HTR-8/SVneo (cell line): ENCODE data around the gene WIPF2.

Experiments used
- DNase-seq: peaks from one replicate; pipeline ENCODE4 v3.0.0; 2011; ENCODE audit warnings: low spot score, mixed read lengths; ENCODE audit not compliant: insufficient read length
- FAIRE-seq: peaks from 2 replicates; lab custom pipeline; 2011; peaks lifted over from hg19 to GRCh38; lab: Jason Lieb, UNC

The WIPF2 gene

DNA sequence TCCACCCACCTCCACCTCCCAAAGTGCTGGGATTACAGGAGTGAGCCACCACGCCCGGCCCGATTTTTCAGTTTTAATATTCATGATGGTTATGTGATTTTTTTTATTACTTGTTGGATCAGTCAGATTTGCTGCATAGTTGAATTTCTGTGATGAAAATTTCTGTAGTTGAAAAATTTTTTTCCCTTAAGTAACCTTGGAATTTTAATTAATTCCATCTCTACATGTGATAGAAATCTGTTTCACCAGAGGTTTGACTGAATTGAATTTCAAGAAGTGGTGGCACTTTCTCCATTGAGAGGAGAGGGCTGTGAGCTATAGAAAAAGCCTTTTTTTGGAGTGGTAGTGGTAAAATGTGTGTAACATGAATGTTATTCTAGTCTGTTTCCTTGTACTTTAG, 24.7 kb downstream of the WIPF2 start:
- DNase-seq (no peak), FAIRE-seq (no peak)

DNA sequence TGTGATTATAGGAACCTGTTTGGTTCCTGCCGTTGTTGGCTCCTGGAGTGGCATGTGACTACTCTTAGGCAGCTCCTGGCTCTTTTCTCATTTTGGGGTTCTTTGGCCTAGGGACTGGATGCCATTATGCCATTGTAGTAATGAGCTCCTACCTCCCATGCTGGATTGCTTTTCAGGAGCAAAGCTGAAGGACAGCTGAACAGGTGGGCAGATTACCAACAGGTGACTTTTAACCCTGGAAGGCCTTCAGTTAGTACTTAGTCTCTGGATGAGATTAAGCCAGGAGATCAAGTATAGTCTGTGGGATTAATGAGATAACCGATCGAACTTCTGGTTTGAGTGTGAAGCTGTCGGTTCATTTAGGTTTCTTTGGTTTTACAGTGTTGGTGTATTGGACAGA, 25.2 kb downstream of the WIPF2 start:
- FAIRE-seq (no peak), DNase-seq (no peak)

DNA sequence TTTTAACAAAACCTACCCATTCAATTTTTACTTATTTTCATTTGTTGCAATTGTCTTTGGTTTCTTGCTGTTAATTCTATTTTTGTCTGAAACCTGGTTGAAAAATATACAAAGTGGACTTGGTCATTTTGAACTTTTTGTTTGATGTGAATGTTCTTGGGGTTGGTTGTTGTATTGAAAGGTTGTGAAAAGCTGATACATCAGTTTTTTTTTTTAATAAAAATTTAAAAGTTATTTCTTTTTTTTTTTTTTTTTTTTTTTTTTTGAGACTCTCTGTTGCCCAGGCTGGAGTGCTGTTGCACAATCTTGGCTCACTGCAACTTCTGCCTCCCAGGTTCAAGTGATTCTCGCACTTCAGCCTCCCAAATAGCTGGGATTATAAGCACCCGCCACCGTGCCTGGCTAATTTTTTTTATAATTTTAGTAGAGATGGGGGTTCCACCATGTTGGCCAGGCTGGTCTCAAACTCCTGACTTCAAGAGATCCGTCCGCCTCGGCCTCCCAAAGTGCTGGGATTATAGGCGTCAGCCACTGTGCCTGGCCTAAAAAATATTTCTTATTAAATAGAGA, 28.9 kb downstream of the WIPF2 start:
- FAIRE-seq (no peak), DNase-seq (no peak)

DNA sequence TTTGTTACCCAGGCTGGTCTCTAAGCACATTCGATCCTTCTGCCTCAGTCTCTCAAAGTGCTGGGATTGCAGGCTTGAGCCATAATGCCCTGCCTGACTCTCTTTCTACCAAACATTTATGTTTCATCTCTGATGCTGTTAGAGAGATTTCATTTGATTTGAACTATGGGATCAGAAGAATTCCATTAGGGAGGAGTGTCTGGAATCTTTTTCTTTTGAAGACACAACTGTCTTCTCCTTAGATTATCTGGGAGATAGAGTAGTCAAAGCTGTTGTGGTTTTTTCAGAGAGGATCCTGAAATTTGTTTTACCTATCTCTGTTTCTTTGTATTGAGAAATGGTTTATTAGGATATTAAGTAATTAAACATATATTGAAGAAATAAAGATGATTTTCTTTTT, 29.4 kb downstream of the WIPF2 start:
- DNase-seq (no peak), FAIRE-seq (no peak)

DNA sequence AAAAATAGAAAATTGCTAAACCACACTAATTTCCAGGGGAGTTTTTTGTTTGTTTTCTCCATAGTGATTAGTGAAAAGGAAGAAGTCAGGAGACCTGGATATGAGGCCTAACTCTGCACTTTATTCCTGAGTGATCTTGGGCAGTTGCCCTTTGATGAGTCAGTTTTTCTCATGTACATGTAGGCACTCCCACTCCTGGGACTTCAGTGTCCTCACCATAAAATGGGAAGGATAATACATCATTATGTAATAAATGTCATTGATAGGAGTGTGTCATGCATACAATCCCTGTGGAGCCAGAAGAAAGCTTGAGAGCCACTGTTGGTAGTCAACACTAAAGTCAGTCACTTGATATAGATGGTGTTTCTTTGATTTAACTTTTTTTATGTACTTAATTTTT, 32.5 kb downstream of the WIPF2 start:
- DNase-seq (peak; percentile 83), FAIRE-seq (no peak)

DNA sequence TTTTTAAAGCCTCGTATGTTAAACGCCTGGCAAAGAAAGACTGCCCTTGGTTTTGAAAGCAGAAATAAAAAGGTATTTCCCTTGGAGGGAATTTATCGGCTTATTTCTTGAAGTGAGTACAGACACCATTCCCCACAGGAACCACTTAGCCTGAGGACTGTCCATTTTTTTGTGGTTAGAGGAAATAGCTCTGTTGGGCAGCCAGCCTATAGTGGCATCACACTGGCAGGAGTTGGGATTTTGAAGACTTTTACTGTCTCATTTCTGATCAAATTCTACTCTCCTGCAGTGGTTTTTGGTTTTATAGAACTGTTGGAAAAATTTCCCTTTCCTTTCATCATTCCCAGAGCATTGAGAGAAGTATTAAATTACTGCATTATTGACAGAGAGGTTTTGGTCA, 34.5 kb downstream of the WIPF2 start:
- DNase-seq: no peak
- FAIRE-seq: no peak

DNA sequence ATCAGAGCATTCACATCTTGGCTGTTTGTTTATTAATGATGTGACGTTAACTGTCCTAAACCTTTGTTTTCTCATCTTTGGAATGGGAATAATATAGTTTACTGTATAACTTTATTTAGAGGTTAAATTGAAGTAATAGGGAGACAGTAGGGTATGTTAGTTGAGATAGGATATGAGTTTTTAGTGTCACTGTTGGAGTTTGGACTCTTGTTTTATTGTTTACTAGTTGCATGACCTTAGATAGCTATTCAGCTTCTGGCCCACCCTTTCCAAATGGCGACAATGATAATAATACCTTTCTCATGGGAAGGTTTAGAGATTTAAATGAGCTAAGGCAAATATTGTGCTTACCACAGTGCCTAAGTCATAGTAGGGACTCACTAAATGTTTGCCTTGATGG, 40.4 kb downstream of the WIPF2 start:
- no peak for FAIRE-seq
- no peak for DNase-seq

DNA sequence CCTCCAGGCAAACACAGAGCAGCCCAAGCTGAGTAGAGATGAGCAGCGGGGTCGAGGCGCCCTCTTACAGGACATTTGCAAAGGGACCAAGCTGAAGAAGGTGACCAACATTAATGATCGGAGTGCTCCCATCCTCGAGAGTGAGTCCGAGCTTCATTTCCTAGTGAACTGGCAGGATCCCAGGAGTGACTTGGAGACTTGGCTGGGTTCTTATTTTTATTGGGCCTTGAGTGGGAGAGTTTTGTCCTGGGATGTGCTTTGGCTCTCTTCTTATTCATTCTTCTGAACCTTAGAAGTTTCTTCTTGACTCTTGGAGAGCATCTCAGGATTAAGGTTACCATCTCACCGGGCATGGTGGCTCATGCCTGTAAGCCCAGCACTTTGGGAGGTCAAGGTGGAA, 41.4 kb downstream of the WIPF2 start:
- FAIRE-seq (no peak), DNase-seq (no peak)

DNA sequence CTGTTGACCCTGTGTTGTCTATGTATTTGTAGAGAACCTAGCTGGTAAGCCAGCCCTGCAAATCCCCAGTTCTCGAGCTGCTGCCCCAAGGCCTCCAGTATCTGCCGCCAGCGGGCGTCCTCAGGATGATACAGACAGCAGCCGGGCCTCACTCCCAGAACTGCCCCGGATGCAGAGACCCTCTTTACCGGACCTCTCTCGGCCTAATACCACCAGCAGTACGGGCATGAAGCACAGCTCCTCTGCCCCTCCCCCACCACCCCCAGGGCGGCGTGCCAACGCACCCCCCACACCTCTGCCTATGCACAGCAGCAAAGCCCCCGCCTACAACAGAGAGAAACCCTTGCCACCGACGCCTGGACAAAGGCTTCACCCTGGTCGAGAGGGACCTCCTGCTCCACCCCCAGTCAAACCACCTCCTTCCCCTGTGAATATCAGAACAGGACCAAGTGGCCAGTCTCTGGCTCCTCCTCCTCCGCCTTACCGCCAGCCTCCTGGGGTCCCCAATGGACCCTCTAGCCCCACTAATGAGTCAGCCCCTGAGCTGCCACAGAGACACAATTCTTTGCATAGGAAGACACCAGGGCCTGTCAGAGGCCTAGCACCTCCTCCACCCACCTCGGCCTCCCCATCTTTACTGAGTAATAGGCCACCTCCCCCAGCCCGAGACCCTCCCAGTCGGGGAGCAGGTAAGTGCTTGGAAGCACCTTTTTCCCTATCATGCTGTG, 45.5 kb downstream of the WIPF2 start:
- DNase-seq (no peak), FAIRE-seq (no peak)

DNA sequence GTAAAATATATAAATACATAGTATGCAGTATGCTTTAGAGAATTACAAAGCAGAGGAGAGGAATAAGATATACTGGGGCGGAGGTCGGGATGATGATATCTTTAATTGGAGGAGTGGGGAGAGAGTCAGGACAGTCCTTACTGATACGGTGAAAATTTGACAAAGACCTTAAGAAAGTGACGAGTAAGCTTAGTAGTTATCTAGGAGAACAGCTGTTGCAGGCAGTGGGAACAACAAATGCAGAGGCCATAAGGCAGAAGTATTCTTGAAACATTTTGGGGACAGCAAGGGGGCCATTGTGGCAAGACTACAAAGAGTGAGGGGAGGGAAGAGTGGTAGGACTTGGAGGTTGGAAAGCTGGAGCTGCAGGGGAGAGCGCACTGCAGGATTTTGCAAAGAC, 46.2 kb downstream of the WIPF2 start:
- FAIRE-seq (no peak), DNase-seq (no peak)

DNA sequence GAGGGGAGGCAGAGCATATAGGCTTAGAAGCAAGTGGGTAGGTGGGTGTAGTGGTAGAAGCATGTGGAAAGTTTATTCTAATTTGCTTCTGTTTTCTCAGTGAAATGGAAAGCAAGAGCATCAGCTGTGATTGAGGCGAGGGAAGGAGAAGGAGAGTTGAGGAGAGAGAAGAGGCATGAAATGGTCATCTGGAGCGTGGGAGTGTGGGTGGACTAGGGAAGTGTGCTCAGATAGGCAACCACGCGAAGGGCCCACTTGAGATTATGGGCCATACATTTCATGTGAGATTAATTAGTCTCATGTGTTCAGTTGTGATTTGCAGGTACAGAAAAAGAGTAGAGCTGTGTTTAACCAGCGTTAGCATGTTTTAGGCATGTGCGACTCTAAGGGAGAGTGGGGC, 47.8 kb downstream of the WIPF2 start:
- FAIRE-seq (peak; percentile 71), DNase-seq (no peak)

DNA sequence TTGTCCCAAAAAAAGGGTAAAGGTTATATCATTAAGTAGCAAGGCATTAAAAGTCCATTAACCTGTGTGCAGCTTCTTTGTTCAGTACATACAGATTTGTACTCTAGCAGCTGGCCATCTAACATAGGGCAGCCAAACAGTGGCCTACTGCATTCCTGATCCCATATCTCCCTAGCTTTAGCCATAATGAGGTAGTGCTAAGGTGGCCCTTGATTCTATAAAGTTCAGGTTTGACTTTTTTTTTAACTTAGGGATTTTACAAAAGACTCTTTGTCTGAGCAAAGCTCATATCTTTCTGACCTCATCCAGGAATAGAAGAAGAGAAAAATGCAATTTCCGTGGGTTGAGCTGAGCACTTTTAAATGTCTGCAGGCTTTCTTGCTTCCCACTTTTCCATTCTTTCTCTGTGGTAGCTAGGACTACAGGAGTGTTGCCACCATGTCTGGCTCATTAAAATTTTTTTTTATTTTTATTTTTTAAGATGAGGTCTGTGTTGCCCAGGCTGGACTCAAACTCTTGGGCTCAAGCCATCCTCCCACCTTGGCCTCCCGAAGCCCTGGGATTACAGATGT, 49.1 kb downstream of the WIPF2 start:
- no peak for FAIRE-seq
- DNase-seq: no peak

DNA sequence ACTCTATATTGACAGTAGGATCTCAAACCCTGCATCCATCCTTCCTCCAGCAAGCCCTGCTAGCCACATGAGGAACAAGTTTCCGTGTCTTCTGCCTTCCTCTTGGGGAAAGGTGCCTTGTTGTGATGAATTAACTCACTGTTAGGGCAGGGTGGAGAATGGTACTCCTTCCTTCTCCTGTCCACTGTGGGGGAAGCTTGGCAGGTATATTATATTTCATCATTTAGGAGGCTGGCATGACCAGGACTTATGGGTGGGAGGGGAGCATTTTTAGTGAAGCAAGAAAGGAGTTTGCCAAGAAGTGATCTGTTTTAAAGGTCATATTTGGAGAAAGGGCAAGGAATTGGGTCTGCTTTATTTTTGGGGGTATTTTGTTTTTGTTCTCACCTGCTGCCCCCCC, 59.3 kb downstream of the WIPF2 start:
- DNase-seq (no peak), FAIRE-seq (no peak)

DNA sequence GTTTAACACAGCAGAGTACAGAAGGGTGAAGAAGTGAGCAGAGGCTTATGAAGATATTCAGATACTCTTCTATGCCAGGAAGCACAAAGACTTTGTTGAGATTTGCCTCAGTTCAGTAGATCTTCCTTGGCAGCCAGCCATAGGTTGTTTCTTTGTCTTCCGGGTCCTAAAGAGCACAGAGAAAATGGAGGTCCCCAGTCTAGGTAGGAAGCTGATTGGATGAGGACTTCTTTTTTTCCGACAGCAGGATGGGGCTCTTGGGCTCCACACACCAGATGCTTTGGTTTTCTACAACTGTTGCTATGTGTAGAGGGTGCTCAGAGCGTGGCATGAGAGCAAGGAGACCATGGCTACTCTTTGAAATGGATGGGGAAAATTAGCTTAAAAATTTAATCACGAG, 60.3 kb downstream of the WIPF2 start:
- DNase-seq: no peak
- no peak for FAIRE-seq

DNA sequence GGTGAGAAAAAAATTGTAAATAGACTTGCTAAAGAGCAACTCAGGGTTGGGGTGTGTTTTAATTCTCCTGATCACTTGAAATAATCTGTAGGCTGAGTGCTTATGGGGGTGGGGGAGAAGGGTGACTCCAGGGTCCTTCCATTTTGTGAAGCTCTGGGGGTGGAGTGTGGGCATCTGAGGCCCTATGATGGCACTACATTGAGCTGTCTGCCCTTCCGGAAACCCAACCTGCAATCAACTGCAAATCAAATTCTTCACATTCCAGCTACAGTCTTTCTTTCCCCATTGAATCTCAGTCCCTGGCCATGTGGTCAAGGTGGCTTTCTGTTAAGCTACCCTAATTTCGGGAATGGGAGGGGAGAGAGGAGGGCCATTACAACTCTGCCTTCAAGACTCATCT, 62.6 kb downstream of the WIPF2 start:
- no peak for DNase-seq
- no peak for FAIRE-seq

DNA sequence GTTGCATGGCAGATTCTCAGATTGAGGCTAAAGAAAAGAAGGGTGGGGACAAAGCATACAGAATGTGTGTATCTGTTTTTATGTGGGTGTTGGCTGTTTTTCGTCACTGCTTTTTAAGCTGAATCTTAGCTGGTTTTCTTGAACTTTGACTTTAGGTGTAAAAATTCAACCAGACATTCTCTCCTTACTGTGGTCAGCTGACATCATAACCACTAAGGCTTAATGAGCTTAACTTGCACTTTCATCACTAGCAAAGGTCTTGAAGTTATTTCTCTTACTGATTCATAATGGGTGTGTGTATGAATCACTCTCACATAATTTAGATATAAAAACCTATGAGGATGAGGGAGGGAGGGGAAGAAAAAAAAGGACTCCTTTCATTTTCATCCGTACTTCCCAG, 64.6 kb downstream of the WIPF2 start:
- FAIRE-seq: no peak
- peak; percentile 77 for DNase-seq

DNA sequence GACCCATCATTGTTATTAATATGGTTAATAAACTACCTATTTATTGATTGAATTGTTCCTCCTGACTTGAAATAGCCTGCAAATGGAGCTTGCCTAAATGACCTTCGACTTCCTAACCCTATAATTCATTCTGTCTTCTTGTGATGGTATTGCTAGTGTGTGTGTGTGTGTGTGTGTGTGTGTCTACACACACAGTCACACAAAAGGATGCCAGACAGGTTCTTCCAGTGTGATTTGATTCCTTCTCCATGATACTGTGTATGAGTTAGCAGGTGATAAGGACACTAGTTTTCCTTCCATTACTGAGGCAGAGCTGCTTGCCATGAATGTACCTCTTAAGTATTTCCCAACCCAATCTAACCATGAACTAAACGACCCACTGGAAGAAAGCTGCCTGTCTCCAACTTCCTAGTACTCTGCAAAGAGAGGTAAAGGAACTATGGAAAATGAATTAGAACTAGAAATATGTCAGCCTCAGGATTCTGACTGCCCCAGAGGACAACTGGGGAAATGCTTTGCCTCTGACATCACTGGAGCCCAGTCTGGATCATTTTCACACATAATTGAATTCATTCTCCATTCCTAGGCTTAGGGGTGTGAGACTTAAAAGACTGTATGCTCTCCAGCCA, 65.1 kb downstream of the WIPF2 start:
- peak; percentile 41 for DNase-seq
- FAIRE-seq: peak; percentile 65

DNA sequence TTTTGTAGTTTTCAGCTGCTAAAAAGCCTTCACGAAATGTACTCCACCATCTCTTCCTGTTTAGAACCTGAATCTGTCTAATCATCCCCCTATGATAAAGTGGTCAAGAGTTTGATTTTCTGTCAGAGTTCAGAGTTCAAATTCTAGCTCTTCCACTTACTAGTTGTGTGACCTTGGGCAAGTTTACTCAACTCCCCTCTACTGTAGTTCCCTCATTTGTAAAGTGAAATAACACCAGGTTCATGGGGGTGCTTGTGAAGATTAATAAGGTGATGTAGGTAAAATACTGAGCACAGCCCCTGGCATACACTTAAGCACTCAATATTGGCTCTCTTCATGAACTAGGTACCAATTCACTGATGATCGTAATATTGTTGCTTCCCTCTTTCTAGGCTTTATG, 67.4 kb downstream of the WIPF2 start:
- FAIRE-seq: no peak

DNA sequence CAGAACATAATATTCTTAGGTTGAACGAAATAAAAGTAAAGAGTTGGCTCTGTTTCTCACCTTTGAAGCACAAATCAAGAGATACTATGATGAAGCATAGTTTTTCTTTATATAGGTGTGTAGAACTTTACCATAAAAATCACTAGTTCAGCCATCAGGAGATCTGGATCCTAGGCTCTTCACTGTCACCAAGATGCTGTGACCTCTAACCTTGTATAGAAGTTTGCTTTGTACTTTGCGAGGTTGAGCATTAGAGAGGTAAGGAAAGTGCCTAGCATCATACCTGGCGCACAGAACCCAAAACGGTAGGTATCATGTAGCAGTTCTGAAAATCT, 68.0 kb downstream of the WIPF2 start:
- FAIRE-seq (no peak), DNase-seq (no peak)

More for the DNA sequence above, 67.4 kb downstream of the WIPF2 start:
- DNase-seq: no peak

DNA sequence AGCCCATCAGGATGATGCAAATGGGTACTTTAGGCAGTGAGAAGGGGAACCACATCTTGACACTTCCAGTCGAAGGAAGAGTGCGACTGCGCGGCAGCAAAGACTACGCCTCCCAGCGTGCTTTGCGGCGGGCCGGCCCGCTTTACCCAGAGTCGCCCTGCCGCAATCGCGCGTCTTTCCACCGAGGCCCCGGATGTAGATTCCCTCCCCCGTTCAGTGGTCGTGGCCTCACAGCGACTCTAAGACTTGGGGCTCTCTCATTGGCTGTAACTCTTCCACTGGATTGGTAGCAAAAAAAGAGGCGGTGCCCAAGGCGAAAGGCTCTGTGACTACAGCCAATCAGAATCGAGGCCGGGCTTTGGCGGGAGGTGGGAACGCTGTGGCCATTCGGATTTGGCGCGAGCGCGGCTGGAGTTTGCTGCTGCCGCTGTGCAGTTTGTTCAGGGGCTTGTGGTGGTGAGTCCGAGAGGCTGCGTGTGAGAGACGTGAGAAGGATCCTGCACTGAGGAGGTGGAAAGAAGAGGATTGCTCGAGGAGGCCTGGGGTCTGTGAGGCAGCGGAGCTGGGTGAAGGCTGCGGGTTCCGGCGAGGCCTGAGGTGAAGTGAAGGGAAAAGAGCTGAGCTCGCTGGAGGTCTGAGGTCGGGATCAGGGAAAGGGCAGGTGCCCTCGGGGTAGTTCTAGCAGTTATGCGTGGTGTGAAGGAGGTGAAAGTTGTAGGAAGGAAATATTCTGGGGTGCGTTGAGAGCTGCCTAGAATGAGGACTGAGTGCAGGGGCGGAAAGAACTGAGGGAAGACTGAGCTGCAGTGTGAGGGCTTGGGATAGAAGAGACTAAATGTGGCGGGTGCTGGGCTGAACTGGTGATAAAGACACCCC, 68.6 kb downstream of the WIPF2 start, which contains the start of gene CDC6:
Gene CDC6, plus strand, starts transcription at position 386 of the 876 bp plus-strand sequence. CDS start 1,542 bp downstream, outside the sequence.
- FAIRE-seq (peak; percentile 89), DNase-seq (peak; percentile 99)
